ENCODE results near the gene ARHGAP1.

- no peak for TF ChIP-seq CTCF (IDR thresholded peaks at IDR 0.05)
- TF ChIP-seq POLR2A (IDR thresholded peaks at IDR 0.05) = no peak
These were observed 6.3 kb downstream of the ARHGAP1 start for GRCh38 chr11:46694072-46694471.

Data from right lobe of liver (tissue), 4 donors.